ENCODE results near the gene TRA2A.
"Not testable (repeated sequence)": the region's sequence is repeated elsewhere in the genome, so short reads cannot be mapped to it uniquely, and the experiment has no call there.

The TRA2A gene

GRCh38 chr7:23531794-23532489 is at the start of gene TRA2A:
Gene TRA2A (minus strand): TSS chr7:23531981. CDS start chr7:23531824, 157 bp downstream.
- DNase-seq (ENCODE audit: low read depth, low spot score), result no peak

DNA sequence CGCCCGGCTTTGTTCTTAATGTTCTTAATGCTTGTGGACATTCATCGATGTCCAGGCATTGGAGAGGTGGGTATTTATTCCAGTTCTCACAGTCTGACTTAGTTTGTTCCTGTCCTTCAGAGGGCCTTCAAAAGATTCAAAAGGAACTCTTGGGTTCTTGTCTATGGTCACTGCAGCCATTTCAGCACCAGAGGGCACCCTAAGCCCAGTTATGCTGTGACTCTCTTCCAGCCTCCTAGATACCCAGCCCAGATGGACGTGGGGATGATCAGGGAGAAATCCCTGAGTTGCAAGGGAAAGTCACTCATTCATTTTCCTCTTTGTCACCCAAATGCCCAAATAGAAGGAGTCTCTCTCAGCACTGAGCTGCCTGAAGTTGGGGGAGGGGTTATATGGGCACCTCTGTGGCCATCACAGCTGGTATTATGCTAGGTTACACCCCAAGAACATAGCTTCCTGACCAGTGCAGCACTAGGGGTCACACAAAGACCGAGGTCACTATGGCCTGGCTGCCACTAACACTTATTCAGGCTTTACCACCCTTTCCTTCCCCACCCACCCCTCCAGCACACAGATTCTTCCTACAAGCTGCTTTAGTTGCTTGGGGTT is 38.9 kb upstream of the TRA2A start:
- DNase-seq (ENCODE audit: low read depth, low spot score), result peak; percentile 54

GRCh38 chr7:23558303-23558702 is 26.5 kb upstream of the TRA2A start:
- no peak for DNase-seq (ENCODE audit: low read depth, low spot score)

DNA sequence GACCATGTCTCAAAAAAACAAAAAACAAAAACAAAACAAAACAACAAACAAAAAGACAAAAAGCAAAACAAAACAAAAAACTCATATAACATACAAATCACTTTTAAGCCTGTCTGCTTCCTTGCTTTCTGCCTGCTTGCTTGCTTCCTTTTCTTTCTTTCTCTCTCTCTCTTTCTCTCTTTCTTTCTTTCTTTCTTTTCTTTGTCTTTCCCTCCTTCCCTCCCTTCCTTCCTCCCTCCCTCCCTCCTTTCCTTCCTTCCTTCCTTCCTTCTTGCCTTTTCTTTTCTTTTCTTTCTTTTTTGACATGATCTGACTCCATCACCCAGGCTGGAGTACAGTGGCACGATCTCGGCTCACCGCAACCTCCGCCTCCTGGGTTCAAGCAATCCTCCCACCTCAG is 15.9 kb upstream of the TRA2A start:
- no peak for DNase-seq (ENCODE audit: low read depth, low spot score)

DNA sequence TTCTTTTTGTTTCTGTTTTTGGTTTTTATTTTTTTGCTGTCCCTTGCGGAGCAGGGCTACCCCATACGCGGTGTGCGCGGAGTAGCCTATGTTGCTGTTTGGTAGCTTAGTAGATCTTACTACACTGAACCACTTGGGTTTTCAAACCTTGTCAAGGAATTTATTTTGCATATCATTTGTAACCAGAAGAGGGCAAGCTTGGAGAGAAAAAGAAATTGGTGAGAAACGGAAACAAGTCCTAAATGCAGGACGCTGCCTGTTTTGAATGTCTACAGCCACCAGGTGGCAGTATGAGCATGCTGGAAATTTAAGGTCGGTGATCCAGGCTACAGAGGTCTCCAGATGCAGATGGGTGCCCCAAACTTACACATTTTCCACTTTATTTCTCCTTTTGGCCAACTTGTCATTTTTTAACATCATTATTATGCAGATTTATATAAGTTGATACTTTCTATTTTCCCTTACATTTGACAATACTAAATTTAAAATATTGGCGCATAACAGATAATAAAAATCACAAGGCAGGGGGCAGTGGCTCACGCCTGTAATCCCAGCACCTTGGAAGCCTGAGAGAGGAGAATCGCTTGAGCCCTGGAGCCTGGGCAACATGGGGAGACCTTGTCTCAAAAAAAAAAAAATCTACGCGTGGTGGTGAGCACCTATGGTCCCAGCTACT is 15.3 kb upstream of the TRA2A start:
- DNase-seq (ENCODE audit: low read depth, low spot score), result peak; percentile 82

DNA sequence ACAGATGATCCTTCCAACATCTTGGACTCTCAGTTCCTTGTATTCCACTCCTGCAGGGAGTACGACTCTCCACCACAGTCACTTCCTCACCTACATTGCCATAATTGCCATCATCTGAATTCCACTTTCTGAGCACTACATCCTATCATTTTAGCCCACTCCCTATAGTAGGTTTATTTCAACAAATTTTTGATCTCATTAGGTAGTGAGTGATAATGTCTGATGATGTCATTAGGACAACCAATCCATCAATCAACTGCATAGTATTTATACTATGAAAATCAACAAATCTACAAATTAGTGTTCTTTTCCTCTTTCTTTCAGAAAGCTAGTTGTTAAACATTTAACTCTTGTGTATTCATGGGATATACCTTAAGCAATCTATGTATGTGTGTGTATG is 13.7 kb upstream of the TRA2A start:
- no peak for DNase-seq (ENCODE audit: low read depth, low spot score)

GRCh38 chr7:23544913-23545354 is 13.2 kb upstream of the TRA2A start:
- DNase-seq (ENCODE audit: low read depth, low spot score), result peak; percentile 42

DNA sequence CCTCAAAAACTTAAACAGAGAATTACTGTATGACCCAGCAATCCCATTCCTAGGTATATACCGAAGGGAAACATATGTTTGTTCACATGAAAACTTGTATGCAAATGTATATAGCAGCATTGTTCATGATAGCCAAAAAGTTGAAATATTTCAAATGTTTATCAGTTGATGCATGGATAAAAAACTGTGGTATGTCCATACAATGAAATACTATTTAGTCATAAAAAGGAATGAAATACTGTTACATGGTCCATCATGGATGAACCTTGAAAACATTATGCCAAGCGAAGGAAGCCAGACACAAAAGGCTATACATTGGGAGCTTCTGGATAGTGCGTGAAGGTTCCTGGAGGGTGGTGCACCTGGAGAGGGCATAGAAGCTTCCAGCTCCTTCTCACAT is 11.0 kb upstream of the TRA2A start:
- DNase-seq (ENCODE audit: low read depth, low spot score), result no peak

DNA sequence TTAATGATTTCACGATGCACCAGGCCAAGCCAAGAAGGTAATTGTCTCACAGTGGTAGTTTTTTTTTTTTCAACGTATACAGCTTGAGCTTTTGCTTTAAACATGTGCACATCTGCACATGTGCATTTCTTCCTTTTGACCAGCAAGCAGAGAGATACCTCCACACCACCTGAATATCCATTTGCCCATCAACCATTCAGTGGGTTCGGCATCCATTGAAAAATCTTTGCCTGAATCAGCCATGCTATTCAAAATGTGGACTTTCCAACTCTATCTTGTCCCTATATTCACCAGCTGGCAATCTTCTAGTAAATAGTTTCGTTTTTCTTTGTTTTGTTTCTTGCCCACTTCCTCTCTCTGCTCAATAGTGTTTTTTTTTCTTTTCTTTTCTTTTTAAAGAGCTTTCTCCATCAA is 7.7 kb upstream of the TRA2A start:
- DNase-seq (ENCODE audit: low read depth, low spot score), result no peak

DNA sequence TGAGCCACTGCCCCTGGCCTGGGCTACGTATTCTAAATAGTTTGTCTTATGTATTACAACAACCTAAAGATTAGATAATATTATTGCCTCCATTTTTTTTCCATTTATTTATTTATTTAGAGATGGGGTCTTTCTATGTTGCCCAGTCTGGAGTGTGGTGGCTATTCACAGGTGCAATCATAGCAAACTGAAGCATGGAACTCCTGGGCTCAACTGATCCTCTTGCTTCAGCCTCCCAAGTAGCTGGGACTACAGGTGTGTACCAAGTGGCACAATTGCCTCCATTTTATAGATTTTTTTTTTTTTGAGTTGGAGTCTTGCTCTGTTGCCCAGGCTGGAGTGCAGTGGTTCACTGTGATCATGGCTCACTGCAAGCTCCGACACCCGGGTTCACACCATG is 6.5 kb upstream of the TRA2A start:
- DNase-seq (ENCODE audit: low read depth, low spot score), result no peak

- no peak for DNase-seq (ENCODE audit: low read depth, low spot score)
Measured at GRCh38 chr7:23533238-23533604, 1.4 kb upstream of the TRA2A start.

DNA sequence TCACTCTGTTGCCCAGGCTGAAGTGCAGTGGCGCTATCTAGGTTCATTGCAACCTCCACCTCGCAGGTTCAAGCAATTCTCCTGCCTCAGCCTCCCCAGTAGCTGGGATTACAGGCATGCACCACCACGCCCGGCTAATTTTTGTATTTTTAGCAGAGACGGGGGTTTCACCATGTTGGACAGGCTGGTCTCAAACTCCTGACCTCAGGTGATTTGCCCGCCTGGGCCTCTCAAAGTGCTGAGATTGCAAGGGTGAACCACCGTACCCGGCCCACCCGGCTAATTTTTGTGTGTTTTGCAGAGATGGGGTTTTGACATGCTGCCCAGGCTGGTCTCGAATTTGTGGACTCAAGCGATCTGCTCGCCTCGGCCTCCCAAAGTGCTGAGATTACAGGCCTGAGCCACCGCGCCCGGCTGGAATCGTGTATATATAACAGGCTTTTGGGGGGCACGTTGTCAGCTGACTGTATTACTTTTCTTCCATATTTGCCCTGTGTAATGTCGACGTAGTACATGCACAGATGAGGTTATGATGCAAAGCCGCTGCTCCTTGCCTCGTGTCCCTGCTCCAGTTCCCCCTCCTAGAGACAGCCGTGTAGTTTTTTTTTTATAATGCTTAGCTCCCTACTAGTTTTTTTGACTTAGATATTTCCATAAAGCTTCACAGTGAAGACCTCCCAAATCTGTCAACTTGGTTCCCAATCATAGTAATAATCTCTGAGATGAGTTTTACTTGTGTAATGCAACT is 883 bp upstream of the TRA2A start:
- no peak for DNase-seq (ENCODE audit: low read depth, low spot score)

GRCh38 chr7:23531050-23531793 is 559 bp downstream of the TRA2A start:
- no peak for DNase-seq (ENCODE audit: low read depth, low spot score)

DNA sequence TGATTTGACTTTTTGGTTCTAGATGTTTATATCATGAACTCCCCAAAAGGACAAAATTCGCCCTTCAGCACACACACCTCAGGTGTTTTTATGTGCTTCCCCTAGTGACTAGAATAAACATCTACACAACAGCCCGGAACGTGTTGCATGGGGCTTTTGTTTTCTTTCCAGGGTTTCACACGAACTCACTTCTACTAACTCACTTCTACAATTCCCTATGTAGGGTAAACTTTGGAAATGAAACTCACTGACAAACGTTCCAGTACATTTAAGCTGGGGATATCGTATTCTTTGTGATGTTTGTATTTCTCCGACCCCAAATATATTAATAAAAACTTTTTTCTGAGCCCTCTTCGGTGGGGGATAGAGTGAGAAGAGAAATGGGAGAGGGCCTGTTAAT is 1.4 kb downstream of the TRA2A start:
- DNase-seq (ENCODE audit: low read depth, low spot score), result no peak

DNA sequence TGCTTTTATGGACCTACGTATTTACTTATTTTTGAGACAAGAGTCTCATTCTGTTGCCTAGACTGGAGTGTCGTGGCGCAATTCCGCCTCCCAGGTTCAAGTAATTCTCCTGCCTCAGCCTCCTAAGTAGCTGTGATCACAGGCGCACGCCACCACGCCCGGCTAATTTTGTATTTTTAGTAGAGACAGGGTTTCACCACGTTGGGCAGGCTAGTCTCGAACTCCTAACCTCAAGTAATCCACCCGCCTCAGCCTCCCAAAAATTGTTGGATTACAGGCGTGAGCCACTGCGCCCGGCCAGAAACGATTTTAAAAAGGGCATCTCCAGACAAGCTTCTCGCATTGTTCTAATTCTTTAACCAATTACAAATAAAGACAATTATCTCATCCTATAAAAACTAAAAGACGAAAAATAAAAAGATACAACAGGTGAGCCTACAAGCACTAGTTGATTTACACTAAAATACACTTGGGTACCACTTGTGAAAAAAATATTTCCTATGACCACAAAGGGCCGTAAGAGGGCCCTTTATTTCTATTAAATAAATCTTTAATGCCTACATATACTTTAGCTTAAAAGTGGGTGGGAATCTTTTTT is 2.4 kb downstream of the TRA2A start:
- no peak for DNase-seq (ENCODE audit: low read depth, low spot score)

DNA sequence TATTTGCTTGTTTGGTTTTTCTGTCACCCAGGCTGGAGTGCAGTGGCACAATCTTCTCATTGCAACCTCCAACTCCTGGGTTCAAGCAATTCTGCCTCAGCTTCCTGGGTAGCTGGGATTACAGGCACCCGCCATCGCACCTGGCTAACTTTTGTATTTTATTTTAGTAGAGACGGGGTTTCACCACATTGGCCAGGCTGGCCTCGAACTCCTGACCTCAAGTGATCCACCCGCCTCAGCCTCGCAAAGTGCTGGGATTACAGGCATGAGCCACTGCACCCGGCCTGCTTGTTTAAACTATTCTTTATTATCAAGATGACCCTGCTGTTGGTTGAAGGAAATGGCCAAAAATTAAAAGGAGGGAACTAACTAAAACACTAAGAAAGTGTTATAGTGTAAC is 6.2 kb downstream of the TRA2A start:
- not testable (repeated sequence) for DNase-seq (ENCODE audit: low read depth, low spot score)

GRCh38 chr7:23524473-23524872 is 7.3 kb downstream of the TRA2A start:
- DNase-seq (ENCODE audit: low read depth, low spot score), result no peak

- DNase-seq (ENCODE audit: low read depth, low spot score), result no peak
Measured at GRCh38 chr7:23523486-23524075, 8.2 kb downstream of the TRA2A start.

DNA sequence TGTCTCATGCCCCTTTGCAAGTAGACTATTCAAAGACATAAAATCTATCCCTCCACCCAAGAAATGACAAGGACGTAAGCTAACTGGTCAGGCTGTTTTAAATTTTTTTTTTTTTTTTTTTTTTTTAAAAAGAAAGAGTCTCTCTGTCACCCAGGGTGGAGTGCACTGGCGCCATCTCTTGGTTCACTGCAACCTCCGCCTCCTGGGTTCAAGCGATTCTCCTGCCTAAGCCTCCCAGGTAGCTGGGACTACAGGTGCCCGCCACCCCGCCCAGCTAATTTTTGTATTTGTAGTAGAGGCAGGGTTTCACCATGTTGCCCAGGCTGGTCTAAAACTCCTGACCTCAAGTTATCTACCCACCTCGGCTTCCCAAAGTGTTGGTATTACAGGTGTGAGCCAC is 11.2 kb downstream of the TRA2A start:
- DNase-seq (ENCODE audit: low read depth, low spot score), result no peak

DNA sequence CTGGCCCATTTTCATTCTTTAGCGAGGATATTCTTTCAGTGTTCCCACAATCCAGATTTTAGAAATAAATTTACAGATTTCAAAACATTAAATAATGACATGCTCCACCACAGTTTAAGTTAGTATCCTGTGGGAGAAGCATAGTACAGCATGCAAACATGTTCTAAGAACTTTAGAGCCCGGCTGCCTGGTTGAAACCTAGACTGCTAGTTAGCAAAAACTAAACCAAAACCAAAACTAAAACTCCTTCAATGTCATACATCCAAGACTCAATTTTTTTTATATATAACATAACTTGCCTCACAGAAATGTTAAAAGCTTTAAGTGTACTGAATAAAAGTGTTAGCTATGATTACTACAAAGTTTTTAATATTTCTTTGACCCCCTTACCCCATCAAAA is 17.0 kb downstream of the TRA2A start:
- no peak for DNase-seq (ENCODE audit: low read depth, low spot score)

DNA sequence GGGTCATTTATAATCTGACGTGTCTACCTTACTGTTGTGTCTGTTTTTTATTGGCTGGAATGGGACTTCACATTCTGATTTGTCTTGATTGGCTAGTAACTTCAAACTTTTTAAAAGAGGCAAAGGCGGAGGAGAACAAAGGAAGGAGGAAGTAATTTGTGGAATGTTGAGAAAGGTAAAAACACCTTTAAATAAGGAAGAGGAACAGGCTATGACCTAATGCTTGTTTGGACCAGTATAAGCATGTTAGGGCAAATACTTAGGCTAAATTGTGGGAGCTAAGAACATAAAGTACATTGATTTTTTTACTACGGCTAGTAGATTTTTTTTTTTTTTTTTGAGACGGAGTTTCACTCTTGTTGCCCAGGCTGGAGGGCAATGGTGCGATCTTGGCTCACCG is 18.0 kb downstream of the TRA2A start:
- not testable (repeated sequence) for DNase-seq (ENCODE audit: low read depth, low spot score)

Measured in iPS DF 19.7 (cell line).